ENCODE data around the gene LRRC74B. TPM values are rescaled to one million over a fixed set of nuclear protein-coding genes. Genes with fewer than 3 reads are reported as not detected.
"Not testable (repeated sequence)": the region's sequence is repeated elsewhere in the genome, so short reads cannot be mapped to it uniquely, and the experiment has no call there.

LRRC74B gene
- total RNA-seq, 4 donors from 2014 or later: not detected

- H3K27me3 ChIP-seq: no peaks in the 10 kb centered on the region
- ATAC-seq (no peak), DNase-seq (no peak)
- no peak for TF ChIP-seq CTCF (IDR thresholded peaks at IDR 0.05 in 4 of 5, conservative IDR thresholded peaks at IDR 0.05 in 1 of 5)
- no peak overlapping the region for H3K27ac ChIP-seq
- no peak overlapping the region for H3K4me3 ChIP-seq
- H3K36me3 ChIP-seq: no peaks in the 10 kb centered on the region
- intact Hi-C loops (cut with DNase I; ENCODE audit: low total_unique reads) (no loop called here), in situ Hi-C loops (cut with MboI; ENCODE audit: low sequenced_read_pairs in 4 of 4) (no loop called here)
- H3K9me3 ChIP-seq: no peaks in the 10 kb centered on the region
- H3K4me1 ChIP-seq: no peaks in the 10 kb centered on the region
Observed at GRCh38 chr22:21054714-21055563, 9.2 kb downstream of the LRRC74B start.

GRCh38 chr22:21055564-21055834 lies 9.8 kb downstream of the LRRC74B start:
- Histone ChIP-seq H3K27me3 (no peaks in the 10 kb centered on the region), H3K4me3 (no peak overlapping the region), H3K9me3 (no peaks in the 10 kb centered on the region), H3K36me3 (no peaks in the 10 kb centered on the region), H3K4me1 (no peaks in the 10 kb centered on the region), H3K27ac (no peak overlapping the region)
- ATAC-seq (no peak), DNase-seq (no peak)
- in situ Hi-C loops (cut with MboI; ENCODE audit: low sequenced_read_pairs in 4 of 4): no loop called here
- TF ChIP-seq CTCF (IDR thresholded peaks at IDR 0.05 in 4 of 5, conservative IDR thresholded peaks at IDR 0.05 in 1 of 5): no peak
- no peak for TF ChIP-seq POLR2A (IDR thresholded peaks at IDR 0.05)
- intact Hi-C loops (cut with DNase I; ENCODE audit: low total_unique reads): no loop called here

- TF ChIP-seq CTCF (IDR thresholded peaks at IDR 0.05 in 4 of 5, conservative IDR thresholded peaks at IDR 0.05 in 1 of 5) (no peak), POLR2A (IDR thresholded peaks at IDR 0.05) (no peak)
- H3K27ac ChIP-seq: no peak overlapping the region
- H3K9me3 ChIP-seq: no peaks in the 10 kb centered on the region
- no peaks in the 10 kb centered on the region for H3K27me3 ChIP-seq
- intact Hi-C loops (cut with DNase I; ENCODE audit: low total_unique reads): no loop called here
- H3K36me3 ChIP-seq: no peaks in the 10 kb centered on the region
- no peak overlapping the region for H3K4me3 ChIP-seq
- in situ Hi-C loops (cut with MboI; ENCODE audit: low sequenced_read_pairs in 4 of 4): no loop called here
- H3K4me1 ChIP-seq: no peaks in the 10 kb centered on the region
- DNase-seq (no peak), ATAC-seq (no peak)
Observed at GRCh38 chr22:21055880-21056319, 10.2 kb downstream of the LRRC74B start.

- ATAC-seq; H3K27ac ChIP-seq; intact Hi-C loops (cut with DNase I; ENCODE audit: low total_unique reads); in situ Hi-C loops (cut with MboI; ENCODE audit: low sequenced_read_pairs in 4 of 4); H3K4me3 ChIP-seq; H3K9me3 ChIP-seq; H3K27me3 ChIP-seq; H3K36me3 ChIP-seq; H3K4me1 ChIP-seq; DNase-seq: not testable (repeated sequence)
Observed at GRCh38 chr22:21060363-21060762, 14.6 kb downstream of the LRRC74B start.

GRCh38 chr22:21061660-21062321 lies 16.0 kb downstream of the LRRC74B start:
- ATAC-seq; H3K4me1 ChIP-seq; H3K36me3 ChIP-seq; H3K27ac ChIP-seq; H3K4me3 ChIP-seq; H3K9me3 ChIP-seq; H3K27me3 ChIP-seq; intact Hi-C loops (cut with DNase I; ENCODE audit: low total_unique reads); in situ Hi-C loops (cut with MboI; ENCODE audit: low sequenced_read_pairs in 4 of 4); DNase-seq: not testable (repeated sequence)

GRCh38 chr22:21064425-21064824 lies 18.7 kb downstream of the LRRC74B start:
- in situ Hi-C loops (cut with MboI; ENCODE audit: low sequenced_read_pairs in 4 of 4); intact Hi-C loops (cut with DNase I; ENCODE audit: low total_unique reads); H3K4me3 ChIP-seq; H3K27ac ChIP-seq; H3K36me3 ChIP-seq; ATAC-seq; H3K9me3 ChIP-seq; DNase-seq; H3K27me3 ChIP-seq; H3K4me1 ChIP-seq: not testable (repeated sequence)
